Peyer's patch (tissue), 4 donors: Measurements from ENCODE around the gene MND1. TPM values are rescaled to one million over a fixed set of nuclear protein-coding genes. Genes with fewer than 3 reads are reported as not detected.
A peak's percentile ranks its signal among the peaks of the same experiment; 100 is the strongest.

ENCODE experiments used
- DNase-seq, 3 donors: peaks; one replicate each; pipeline ENCODE4 v3.0.0-alpha.2; 2017 to 2019
- H3K27ac ChIP-seq, 4 donors: fragments of 200-600 bp; sonication (generic); one replicate each; pipeline ENCODE4 v1.5.1; 2016 to 2019
- H3K27me3 ChIP-seq, 2 donors: fragments of 200-600 bp; sonication (generic); one replicate each; pipeline ENCODE4 v1.5.1; 2019
- H3K36me3 ChIP-seq, 3 donors: fragments of 200-600 bp; sonication (generic); one replicate each; pipeline ENCODE4 v1.5.1; 2016 to 2019
- H3K4me1 ChIP-seq, 4 donors: fragments of 200-600 bp; sonication (generic); one replicate each; pipeline ENCODE4 v1.5.1; 2016 to 2019
- H3K4me3 ChIP-seq, 4 donors: fragments of 200-600 bp; sonication (generic); 1 replicate in 3 of 4; 2 replicates in 1 of 4; pipeline ENCODE4 v1.5.1; 2016 to 2019; ENCODE audit warnings: mild to moderate bottlenecking in 1 of 4
- H3K9me3 ChIP-seq, 4 donors: fragments of 200-600 bp; sonication (generic); one replicate each; pipeline ENCODE4 v1.5.1; 2016 to 2019; ENCODE audit warnings: mild to moderate bottlenecking in 1 of 4
- CTCF ChIP-seq, 6 experiments: fragments of 450-650 bp in 4 of 6; fragments of 200-600 bp in 2 of 6; sonication (generic) in 1 of 6; IDR thresholded peaks; one replicate each; pipeline ENCODE4 v1.5.1; 2017 to 2019; ENCODE audit warnings: antibody characterized with exemption in 6 of 6, mild to moderate bottlenecking in 3 of 6, moderate library complexity in 1 of 6
- POLR2A ChIP-seq, 2 donors: fragments of 450-650 bp; IDR thresholded peaks; one replicate each; pipeline ENCODE4 v1.5.1; 2017; ENCODE audit warnings: antibody characterized with exemption in 2 of 2, mild to moderate bottlenecking in 2 of 2, moderate library complexity in 2 of 2
- total RNA-seq, 4 donors: library from RNA; depleted of rRNA; stranded (reverse); fragments of >200 nt; gene quantifications; one replicate each; pipeline ENCODE4 v1.1.0, GENCODE V29; 2016

Gene MND1
- 1 to 10 TPM in 2 of 4 donors, not detected in 2; 3.5 to 7.4 TPM for total RNA-seq

GRCh38 chr4:153344131-153345011 lies at the start of gene MND1:
Gene MND1 (plus strand): TSS chr4:153344688. CDS start chr4:153344738, 50 bp downstream.
- TF ChIP-seq POLR2A (IDR thresholded peaks at IDR 0.05) (no peak), CTCF (IDR thresholded peaks at IDR 0.05) (peak; percentile 61 to 99 (median 76))
- Histone ChIP-seq H3K4me1 (no peaks in the 10 kb centered on the region), H3K36me3 (no peaks in the 10 kb centered on the region), H3K27me3 (no peaks in the 10 kb centered on the region), H3K9me3 (no peaks in the 10 kb centered on the region), H3K27ac (peak within 1 kb of the TSS in 1 of 4 donors; percentile 64), H3K4me3 (peak within 1 kb of the TSS; percentile 60 to 97 (median 82))
- DNase-seq = peak; percentile 80 to 92 (median 90)

- H3K4me3 ChIP-seq = no peak overlapping the region
- TF ChIP-seq CTCF (IDR thresholded peaks at IDR 0.05) (no peak), POLR2A (IDR thresholded peaks at IDR 0.05) (no peak)
- H3K36me3 ChIP-seq = peaks cover 0 to 54% (median 0%) of the 10 kb centered on the region in 3 donors
- no peaks in the 10 kb centered on the region for H3K4me1 ChIP-seq
- H3K27ac ChIP-seq = no peak overlapping the region
- H3K9me3 ChIP-seq = peaks cover 0 to 6% (median 0%) of the 10 kb centered on the region in 4 donors
- DNase-seq = no peak
- H3K27me3 ChIP-seq = no peaks in the 10 kb centered on the region
These were observed 49.2 kb upstream of the MND1 start for GRCh38 chr4:153295131-153295755.

- no peaks in the 10 kb centered on the region for H3K4me1 ChIP-seq
- no peak for DNase-seq
- H3K36me3 ChIP-seq = peaks cover 0 to 64% (median 0%) of the 10 kb centered on the region in 3 donors
- H3K27ac ChIP-seq = no peak overlapping the region
- peaks cover 0 to 8% (median 0%) of the 10 kb centered on the region in 4 donors for H3K9me3 ChIP-seq
- no peaks in the 10 kb centered on the region for H3K27me3 ChIP-seq
- no peak for TF ChIP-seq CTCF (IDR thresholded peaks at IDR 0.05)
- TF ChIP-seq POLR2A (IDR thresholded peaks at IDR 0.05) = no peak
- no peak overlapping the region for H3K4me3 ChIP-seq
These were observed 48.3 kb upstream of the MND1 start for GRCh38 chr4:153296040-153296823.

- DNase-seq = no peak
- Histone ChIP-seq H3K9me3 (peaks cover 0 to 8% (median 0%) of the 10 kb centered on the region in 4 donors), H3K4me3 (no peak overlapping the region), H3K4me1 (no peaks in the 10 kb centered on the region), H3K36me3 (peaks cover 0 to 66% (median 0%) of the 10 kb centered on the region in 3 donors), H3K27me3 (no peaks in the 10 kb centered on the region), H3K27ac (no peak overlapping the region)
- TF ChIP-seq CTCF (IDR thresholded peaks at IDR 0.05) = no peak
These were observed 47.4 kb upstream of the MND1 start for GRCh38 chr4:153297116-153297515.

GRCh38 chr4:153310793-153311192 lies 33.7 kb upstream of the MND1 start:
- no peak for DNase-seq
- TF ChIP-seq POLR2A (IDR thresholded peaks at IDR 0.05) = no peak
- TF ChIP-seq CTCF (IDR thresholded peaks at IDR 0.05) = no peak
- no peak overlapping the region for H3K27ac ChIP-seq

More at GRCh38 chr4:153310793-153311192, 33.7 kb upstream of the MND1 start:
- H3K4me1 ChIP-seq = no peaks in the 10 kb centered on the region
- H3K36me3 ChIP-seq = no peaks in the 10 kb centered on the region
- no peak overlapping the region for H3K4me3 ChIP-seq
- H3K9me3 ChIP-seq = no peaks in the 10 kb centered on the region
- H3K27me3 ChIP-seq = no peaks in the 10 kb centered on the region
